DMS53 (cell line): ENCODE results near the gene KAT6B.
"Not testable (repeated sequence)": the region's sequence is repeated elsewhere in the genome, so short reads cannot be mapped to it uniquely, and the experiment has no call there.

Experiments used
- DNase-seq: peaks from one replicate; lab custom pipeline; 2025; lab: John Stamatoyannopoulos, UW

The KAT6B gene

GRCh38 chr10:75037171-75038153 lies 211.1 kb downstream of the KAT6B start:
- DNase-seq, result no peak

GRCh38 chr10:75038335-75038734 lies 211.9 kb downstream of the KAT6B start:
- no peak for DNase-seq

GRCh38 chr10:75040576-75040975 lies 214.2 kb downstream of the KAT6B start:
- DNase-seq, result peak; percentile 88

GRCh38 chr10:75042292-75042974 lies 216.0 kb downstream of the KAT6B start:
- peak; percentile 65 for DNase-seq

- DNase-seq, result no peak
These were observed 217.1 kb downstream of the KAT6B start for GRCh38 chr10:75043256-75044131.

GRCh38 chr10:75048669-75049098 lies 222.3 kb downstream of the KAT6B start:
- DNase-seq, result no peak

GRCh38 chr10:75049316-75050148 lies 223.1 kb downstream of the KAT6B start:
- DNase-seq, result no peak

GRCh38 chr10:75050149-75050919 lies 223.9 kb downstream of the KAT6B start:
- DNase-seq, result no peak

GRCh38 chr10:75051308-75051707 lies 224.9 kb downstream of the KAT6B start:
- DNase-seq, result no peak

- DNase-seq, result not testable (repeated sequence)
These were observed 229.6 kb downstream of the KAT6B start for GRCh38 chr10:75055896-75056406.

GRCh38 chr10:75057680-75058079 lies 231.3 kb downstream of the KAT6B start:
- no peak for DNase-seq

- no peak for DNase-seq
These were observed 231.8 kb downstream of the KAT6B start for GRCh38 chr10:75058161-75058560.

- DNase-seq, result no peak
These were observed 235.5 kb downstream of the KAT6B start for GRCh38 chr10:75061709-75062505.

- DNase-seq, result no peak
These were observed 236.3 kb downstream of the KAT6B start for GRCh38 chr10:75062506-75063299.

- DNase-seq, result no peak
These were observed 237.2 kb downstream of the KAT6B start for GRCh38 chr10:75063461-75064230.

GRCh38 chr10:75065076-75065475 lies 238.7 kb downstream of the KAT6B start:
- DNase-seq, result no peak

GRCh38 chr10:75066271-75066670 lies 239.9 kb downstream of the KAT6B start:
- DNase-seq, result no peak

GRCh38 chr10:75067272-75067671 lies 240.9 kb downstream of the KAT6B start:
- no peak for DNase-seq
